ENCODE data around the gene CDKAL1.

The CDKAL1 gene

GRCh38 chr6:21133901-21134300 lies 599.6 kb downstream of the CDKAL1 start:
- H3K36me3 Mint-ChIP-seq (ENCODE audit: low read depth): no peaks in the 10 kb centered on the region
- H3K27me3 Mint-ChIP-seq (ENCODE audit: low read depth): no peaks in the 10 kb centered on the region
- H3K4me3 Mint-ChIP-seq: no peak overlapping the region
- H3K9me3 Mint-ChIP-seq: no peaks in the 10 kb centered on the region
- no peaks in the 10 kb centered on the region for H3K4me1 Mint-ChIP-seq (ENCODE audit: low read depth)
- H3K27ac Mint-ChIP-seq: no peak overlapping the region
- no peak for DNase-seq (ENCODE audit: low spot score)

GRCh38 chr6:21134356-21134755 lies 600.1 kb downstream of the CDKAL1 start:
- no peaks in the 10 kb centered on the region for H3K9me3 Mint-ChIP-seq
- no peak for DNase-seq (ENCODE audit: low spot score)
- no peaks in the 10 kb centered on the region for H3K4me1 Mint-ChIP-seq (ENCODE audit: low read depth)
- H3K4me3 Mint-ChIP-seq: no peak overlapping the region
- H3K27me3 Mint-ChIP-seq (ENCODE audit: low read depth): no peaks in the 10 kb centered on the region
- H3K36me3 Mint-ChIP-seq (ENCODE audit: low read depth): no peaks in the 10 kb centered on the region
- no peak overlapping the region for H3K27ac Mint-ChIP-seq

GRCh38 chr6:21135484-21136013 lies 601.3 kb downstream of the CDKAL1 start:
- Mint-ChIP-seq H3K4me1 (ENCODE audit: low read depth) (no peaks in the 10 kb centered on the region), H3K36me3 (ENCODE audit: low read depth) (no peaks in the 10 kb centered on the region), H3K27me3 (ENCODE audit: low read depth) (no peaks in the 10 kb centered on the region), H3K4me3 (no peak overlapping the region), H3K9me3 (no peaks in the 10 kb centered on the region), H3K27ac (no peak overlapping the region)
- no peak for DNase-seq (ENCODE audit: low spot score)

GRCh38 chr6:21137700-21138335 lies 603.6 kb downstream of the CDKAL1 start:
- no peak for DNase-seq (ENCODE audit: low spot score)
- Mint-ChIP-seq H3K4me1 (ENCODE audit: low read depth) (no peaks in the 10 kb centered on the region), H3K27ac (no peak overlapping the region), H3K27me3 (ENCODE audit: low read depth) (no peaks in the 10 kb centered on the region), H3K36me3 (ENCODE audit: low read depth) (peaks cover 4% of the 10 kb centered on the region), H3K9me3 (no peaks in the 10 kb centered on the region), H3K4me3 (no peak overlapping the region)

GRCh38 chr6:21138336-21139069 lies 604.2 kb downstream of the CDKAL1 start:
- Mint-ChIP-seq H3K27ac (no peak overlapping the region), H3K9me3 (no peaks in the 10 kb centered on the region), H3K4me3 (no peak overlapping the region), H3K4me1 (ENCODE audit: low read depth) (no peaks in the 10 kb centered on the region), H3K27me3 (ENCODE audit: low read depth) (no peaks in the 10 kb centered on the region), H3K36me3 (ENCODE audit: low read depth) (peaks cover 4% of the 10 kb centered on the region)
- DNase-seq (ENCODE audit: low spot score): no peak

- DNase-seq (ENCODE audit: low spot score): no peak
These were observed 606.7 kb downstream of the CDKAL1 start for GRCh38 chr6:21140966-21141365.

GRCh38 chr6:21141616-21142303 lies 607.5 kb downstream of the CDKAL1 start:
- no peak overlapping the region for H3K4me3 Mint-ChIP-seq
- no peaks in the 10 kb centered on the region for H3K9me3 Mint-ChIP-seq
- no peaks in the 10 kb centered on the region for H3K27me3 Mint-ChIP-seq (ENCODE audit: low read depth)
- H3K27ac Mint-ChIP-seq: no peak overlapping the region
- no peaks in the 10 kb centered on the region for H3K4me1 Mint-ChIP-seq (ENCODE audit: low read depth)
- peaks cover 4% of the 10 kb centered on the region for H3K36me3 Mint-ChIP-seq (ENCODE audit: low read depth)
- DNase-seq (ENCODE audit: low spot score): no peak

More at GRCh38 chr6:21140966-21141365, 606.7 kb downstream of the CDKAL1 start:
- Mint-ChIP-seq H3K36me3 (ENCODE audit: low read depth) (peaks cover 4% of the 10 kb centered on the region), H3K4me3 (no peak overlapping the region), H3K4me1 (ENCODE audit: low read depth) (no peaks in the 10 kb centered on the region), H3K27me3 (ENCODE audit: low read depth) (no peaks in the 10 kb centered on the region), H3K9me3 (no peaks in the 10 kb centered on the region), H3K27ac (no peak overlapping the region)

- H3K36me3 Mint-ChIP-seq (ENCODE audit: low read depth): peaks cover 4% of the 10 kb centered on the region
- H3K4me3 Mint-ChIP-seq: no peak overlapping the region
- DNase-seq (ENCODE audit: low spot score): no peak
- H3K4me1 Mint-ChIP-seq (ENCODE audit: low read depth): no peaks in the 10 kb centered on the region
- H3K27ac Mint-ChIP-seq: no peak overlapping the region
- no peaks in the 10 kb centered on the region for H3K9me3 Mint-ChIP-seq
- H3K27me3 Mint-ChIP-seq (ENCODE audit: low read depth): no peaks in the 10 kb centered on the region
These were observed 608.5 kb downstream of the CDKAL1 start for GRCh38 chr6:21142741-21143140.

GRCh38 chr6:21143645-21144044 lies 609.4 kb downstream of the CDKAL1 start:
- Mint-ChIP-seq H3K36me3 (ENCODE audit: low read depth) (peaks cover 4% of the 10 kb centered on the region), H3K27ac (no peak overlapping the region), H3K27me3 (ENCODE audit: low read depth) (no peaks in the 10 kb centered on the region), H3K4me3 (no peak overlapping the region), H3K9me3 (no peaks in the 10 kb centered on the region), H3K4me1 (ENCODE audit: low read depth) (no peaks in the 10 kb centered on the region)
- no peak for DNase-seq (ENCODE audit: low spot score)

GRCh38 chr6:21144928-21145327 lies 610.7 kb downstream of the CDKAL1 start:
- DNase-seq (ENCODE audit: low spot score): no peak
- H3K36me3 Mint-ChIP-seq (ENCODE audit: low read depth): peaks cover 4% of the 10 kb centered on the region
- H3K9me3 Mint-ChIP-seq: no peaks in the 10 kb centered on the region
- no peak overlapping the region for H3K4me3 Mint-ChIP-seq
- no peaks in the 10 kb centered on the region for H3K4me1 Mint-ChIP-seq (ENCODE audit: low read depth)
- H3K27me3 Mint-ChIP-seq (ENCODE audit: low read depth): no peaks in the 10 kb centered on the region
- no peak overlapping the region for H3K27ac Mint-ChIP-seq

- Mint-ChIP-seq H3K36me3 (ENCODE audit: low read depth) (no peaks in the 10 kb centered on the region), H3K27me3 (ENCODE audit: low read depth) (no peaks in the 10 kb centered on the region), H3K4me3 (no peak overlapping the region), H3K27ac (no peak overlapping the region), H3K9me3 (no peaks in the 10 kb centered on the region), H3K4me1 (ENCODE audit: low read depth) (no peaks in the 10 kb centered on the region)
- DNase-seq (ENCODE audit: low spot score): no peak
These were observed 613.7 kb downstream of the CDKAL1 start for GRCh38 chr6:21147995-21148394.

- no peaks in the 10 kb centered on the region for H3K4me1 Mint-ChIP-seq (ENCODE audit: low read depth)
- H3K27ac Mint-ChIP-seq: no peak overlapping the region
- H3K27me3 Mint-ChIP-seq (ENCODE audit: low read depth): no peaks in the 10 kb centered on the region
- DNase-seq (ENCODE audit: low spot score): no peak
- no peak overlapping the region for H3K4me3 Mint-ChIP-seq
- no peaks in the 10 kb centered on the region for H3K36me3 Mint-ChIP-seq (ENCODE audit: low read depth)
- H3K9me3 Mint-ChIP-seq: no peaks in the 10 kb centered on the region
These were observed 615.2 kb downstream of the CDKAL1 start for GRCh38 chr6:21149470-21149869.

GRCh38 chr6:21150667-21151066 lies 616.4 kb downstream of the CDKAL1 start:
- Mint-ChIP-seq H3K27me3 (ENCODE audit: low read depth) (no peaks in the 10 kb centered on the region), H3K4me3 (no peak overlapping the region), H3K27ac (no peak overlapping the region), H3K4me1 (ENCODE audit: low read depth) (no peaks in the 10 kb centered on the region), H3K36me3 (ENCODE audit: low read depth) (no peaks in the 10 kb centered on the region), H3K9me3 (no peaks in the 10 kb centered on the region)
- no peak for DNase-seq (ENCODE audit: low spot score)

GRCh38 chr6:21151119-21151518 lies 616.9 kb downstream of the CDKAL1 start:
- no peaks in the 10 kb centered on the region for H3K4me1 Mint-ChIP-seq (ENCODE audit: low read depth)
- no peaks in the 10 kb centered on the region for H3K9me3 Mint-ChIP-seq

More at GRCh38 chr6:21151119-21151518, 616.9 kb downstream of the CDKAL1 start:
- Mint-ChIP-seq H3K36me3 (ENCODE audit: low read depth) (no peaks in the 10 kb centered on the region), H3K27me3 (ENCODE audit: low read depth) (no peaks in the 10 kb centered on the region), H3K27ac (no peak overlapping the region), H3K4me3 (no peak overlapping the region)
- DNase-seq (ENCODE audit: low spot score): no peak

Data from T-helper 2 cell treated with Interferon-gamma antibody and Interleukin-4, amounts not matched to agents 5 μg/mL and 100 μg/mL, for 36 hours (primary cell).